ENCODE measurements around the gene FH.

The FH gene

DNA sequence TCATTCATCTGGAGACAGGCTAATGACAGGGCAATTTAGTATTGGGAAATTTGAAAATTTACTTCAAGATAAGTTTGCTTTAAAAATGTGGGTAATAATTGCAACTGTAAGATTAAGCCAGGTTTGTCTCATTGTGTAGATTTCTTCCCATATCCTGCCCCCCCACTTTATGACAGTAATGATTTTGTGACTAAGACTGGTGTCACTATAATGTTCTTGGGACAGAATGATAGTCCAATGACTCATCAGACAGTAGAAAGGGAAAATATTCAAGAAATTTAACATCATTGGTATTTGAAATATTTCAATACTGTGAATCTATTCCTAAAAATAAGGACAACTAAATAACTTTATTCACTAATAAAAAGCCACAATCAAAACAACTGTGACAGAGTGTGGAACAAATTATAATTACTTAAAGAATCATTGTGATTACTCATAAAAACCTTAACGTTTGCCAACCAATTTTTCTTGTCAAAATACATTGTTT, 36.7 kb downstream of the FH start:
- H3K4me2 ChIP-seq (ENCODE audit: low read depth, low read length, poor library complexity, severe bottlenecking), result no peak overlapping the region

DNA sequence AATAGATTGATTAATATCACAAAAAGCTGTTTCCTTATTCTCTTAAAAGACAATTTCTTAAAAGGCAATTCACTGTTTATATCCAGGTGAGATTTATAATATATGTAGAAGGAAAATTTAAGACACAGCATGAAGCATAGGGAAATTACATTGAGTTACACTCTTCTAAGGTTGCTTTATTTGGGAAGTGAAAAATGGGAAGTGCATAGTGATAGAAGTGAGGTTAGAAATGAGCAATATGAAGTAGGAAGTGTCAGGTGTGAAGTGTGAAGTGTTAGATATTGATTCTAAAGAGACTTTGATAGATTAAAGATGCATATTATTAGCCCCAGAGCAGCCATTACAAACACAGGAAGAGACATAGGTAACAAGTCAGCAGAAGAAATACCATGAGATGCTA, 40.3 kb downstream of the FH start:
- no peak overlapping the region for H3K4me2 ChIP-seq (ENCODE audit: low read depth, low read length, poor library complexity, severe bottlenecking)
- H3K27me3 ChIP-seq (ENCODE audit: insufficient read depth, low read length, poor library complexity, severe bottlenecking), result no peaks in the 10 kb centered on the region
- H3K4me3 ChIP-seq (ENCODE audit: low read length, poor library complexity, severe bottlenecking), result no peak overlapping the region
- H3K9me2 ChIP-seq (replicated peaks; ENCODE audit: low read depth, low read length), result no peaks in the 10 kb centered on the region
- TF ChIP-seq, protein P1, sequence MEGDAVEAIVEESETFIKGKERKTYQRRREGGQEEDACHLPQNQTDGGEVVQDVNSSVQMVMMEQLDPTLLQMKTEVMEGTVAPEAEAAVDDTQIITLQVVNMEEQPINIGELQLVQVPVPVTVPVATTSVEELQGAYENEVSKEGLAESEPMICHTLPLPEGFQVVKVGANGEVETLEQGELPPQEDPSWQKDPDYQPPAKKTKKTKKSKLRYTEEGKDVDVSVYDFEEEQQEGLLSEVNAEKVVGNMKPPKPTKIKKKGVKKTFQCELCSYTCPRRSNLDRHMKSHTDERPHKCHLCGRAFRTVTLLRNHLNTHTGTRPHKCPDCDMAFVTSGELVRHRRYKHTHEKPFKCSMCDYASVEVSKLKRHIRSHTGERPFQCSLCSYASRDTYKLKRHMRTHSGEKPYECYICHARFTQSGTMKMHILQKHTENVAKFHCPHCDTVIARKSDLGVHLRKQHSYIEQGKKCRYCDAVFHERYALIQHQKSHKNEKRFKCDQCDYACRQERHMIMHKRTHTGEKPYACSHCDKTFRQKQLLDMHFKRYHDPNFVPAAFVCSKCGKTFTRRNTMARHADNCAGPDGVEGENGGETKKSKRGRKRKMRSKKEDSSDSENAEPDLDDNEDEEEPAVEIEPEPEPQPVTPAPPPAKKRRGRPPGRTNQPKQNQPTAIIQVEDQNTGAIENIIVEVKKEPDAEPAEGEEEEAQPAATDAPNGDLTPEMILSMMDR (conservative IDR thresholded peaks at IDR 0.05; ENCODE audit: low read length), result no peak
- no peak for TF ChIP-seq EZH2phosphoT487 (IDR thresholded peaks at IDR 0.05; ENCODE audit: borderline replicate concordance)
- H3K4me1 ChIP-seq (ENCODE audit: insufficient read depth, low read length, poor library complexity, severe bottlenecking), result no peaks in the 10 kb centered on the region
- 0 out of 2 replicates have a peak, but pooled peaks cover 3% of the 10 kb centered on the region for H3K9me3 ChIP-seq (ENCODE audit: insufficient read depth, low read depth, low read length)
- no peaks in the 10 kb centered on the region for H4K20me1 ChIP-seq (ENCODE audit: insufficient read depth, low read length, poor library complexity, severe bottlenecking)
- no peak overlapping the region for H2AFZ ChIP-seq (ENCODE audit: low read length)
- H3K79me2 ChIP-seq (ENCODE audit: insufficient read depth, low read length), result no peaks in the 10 kb centered on the region
- H3K9ac ChIP-seq (ENCODE audit: low read depth, low read length, poor library complexity, severe bottlenecking), result no peak overlapping the region
- H3F3A ChIP-seq (ENCODE audit: low read depth), result no peaks in the 10 kb centered on the region
- H3K36me3 ChIP-seq (ENCODE audit: insufficient read depth, low read length), result no peaks in the 10 kb centered on the region

More for the DNA sequence above, 36.7 kb downstream of the FH start:
- Histone ChIP-seq H3K9ac (ENCODE audit: low read depth, low read length, poor library complexity, severe bottlenecking) (no peak overlapping the region), H3F3A (ENCODE audit: low read depth) (no peaks in the 10 kb centered on the region), H3K36me3 (ENCODE audit: insufficient read depth, low read length) (no peaks in the 10 kb centered on the region), H3K27me3 (ENCODE audit: insufficient read depth, low read length, poor library complexity, severe bottlenecking) (no peaks in the 10 kb centered on the region), H3K9me3 (ENCODE audit: insufficient read depth, low read depth, low read length) (no peaks in the 10 kb centered on the region), H3K4me1 (ENCODE audit: insufficient read depth, low read length, poor library complexity, severe bottlenecking) (no peaks in the 10 kb centered on the region), H3K9me2 (replicated peaks; ENCODE audit: low read depth, low read length) (no peaks in the 10 kb centered on the region), H4K20me1 (ENCODE audit: insufficient read depth, low read length, poor library complexity, severe bottlenecking) (no peaks in the 10 kb centered on the region), H3K79me2 (ENCODE audit: insufficient read depth, low read length) (no peaks in the 10 kb centered on the region), H3K4me3 (ENCODE audit: low read length, poor library complexity, severe bottlenecking) (no peak overlapping the region), H2AFZ (ENCODE audit: low read length) (no peak overlapping the region)
- TF ChIP-seq, protein P1 (conservative IDR thresholded peaks at IDR 0.05; ENCODE audit: low read length), result no peak
- no peak for TF ChIP-seq EZH2phosphoT487 (IDR thresholded peaks at IDR 0.05; ENCODE audit: borderline replicate concordance)

DNA sequence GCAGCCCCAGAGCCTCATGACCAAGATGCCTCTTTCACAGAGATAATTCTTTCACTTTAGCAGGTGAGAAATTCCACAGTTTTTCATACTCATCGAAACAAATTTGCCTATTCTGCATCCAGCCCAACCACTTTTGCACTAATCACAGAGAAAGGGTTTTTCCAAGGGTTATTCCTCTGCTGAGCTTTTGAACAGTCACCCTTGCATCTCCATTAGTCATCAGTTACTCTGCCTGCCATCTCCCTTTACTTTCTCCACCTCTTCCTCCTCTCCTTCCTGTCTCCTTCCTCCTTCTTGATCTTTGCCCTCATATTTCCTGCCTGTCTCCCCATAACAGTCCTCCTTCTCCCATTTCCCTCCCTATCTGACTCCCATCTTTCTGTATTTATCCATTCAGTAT, 43.9 kb downstream of the FH start:
- no peaks in the 10 kb centered on the region for H3K79me2 ChIP-seq (ENCODE audit: insufficient read depth, low read length)
- H3K9me3 ChIP-seq (ENCODE audit: insufficient read depth, low read depth, low read length), result 0 out of 2 replicates have a peak, but pooled peaks cover 3% of the 10 kb centered on the region
- H3K4me1 ChIP-seq (ENCODE audit: insufficient read depth, low read length, poor library complexity, severe bottlenecking), result no peaks in the 10 kb centered on the region
- H3F3A ChIP-seq (ENCODE audit: low read depth), result no peaks in the 10 kb centered on the region
- no peak overlapping the region for H3K9ac ChIP-seq (ENCODE audit: low read depth, low read length, poor library complexity, severe bottlenecking)
- no peaks in the 10 kb centered on the region for H3K9me2 ChIP-seq (replicated peaks; ENCODE audit: low read depth, low read length)
- H4K20me1 ChIP-seq (ENCODE audit: insufficient read depth, low read length, poor library complexity, severe bottlenecking), result no peaks in the 10 kb centered on the region
- no peak overlapping the region for H2AFZ ChIP-seq (ENCODE audit: low read length)
- H3K36me3 ChIP-seq (ENCODE audit: insufficient read depth, low read length), result no peaks in the 10 kb centered on the region
- H3K4me3 ChIP-seq (ENCODE audit: low read length, poor library complexity, severe bottlenecking), result no peak overlapping the region
- H3K4me2 ChIP-seq (ENCODE audit: low read depth, low read length, poor library complexity, severe bottlenecking), result no peak overlapping the region
- no peak for TF ChIP-seq EZH2phosphoT487 (IDR thresholded peaks at IDR 0.05; ENCODE audit: borderline replicate concordance)
- TF ChIP-seq, protein P1 (conservative IDR thresholded peaks at IDR 0.05; ENCODE audit: low read length), result no peak
- no peaks in the 10 kb centered on the region for H3K27me3 ChIP-seq (ENCODE audit: insufficient read depth, low read length, poor library complexity, severe bottlenecking)
